ENCODE data around the gene SNX9.

GRCh38 chr6:157885876-157886275, 62.8 kb downstream of the SNX9 start:
- no peak for TF ChIP-seq CTCF (conservative IDR thresholded peaks at IDR 0.05; ENCODE audit: low read depth, low read length)
- no peak for TF ChIP-seq EZH2 (IDR thresholded peaks at IDR 0.05; ENCODE audit: borderline replicate concordance, low read depth, low read length, poor library complexity, severe bottlenecking)
